Upper lobe of right lung (tissue), 1 donor: Measurements from ENCODE around the gene OAS1. TPM values are rescaled to one million over a fixed set of nuclear protein-coding genes. Genes with fewer than 3 reads are reported as not detected.
A peak's percentile ranks its signal among the peaks of the same experiment; 100 is the strongest.

Source experiments
- ATAC-seq: fragments of 200-7000 bp; cut with Tn5 transposase; one replicate; pipeline ENCODE4 v1.9.1; 2020; ENCODE audit warnings: mild to moderate bottlenecking, moderate library complexity
- DNase-seq: peaks from one replicate; pipeline ENCODE4 v3.0.0-alpha.2; 2020
- H3K27ac ChIP-seq: fragments of 200-600 bp; one replicate; pipeline ENCODE4 v1.8.0; 2022
- H3K27me3 ChIP-seq: fragments of 200-600 bp; one replicate; pipeline ENCODE4 v1.8.0; 2022; ENCODE audit warnings: mild to moderate bottlenecking
- H3K36me3 ChIP-seq: fragments of 200-600 bp; one replicate; pipeline ENCODE4 v1.8.0; 2022
- H3K4me1 ChIP-seq: fragments of 200-600 bp; one replicate; pipeline ENCODE4 v1.8.0; 2022
- H3K4me3 ChIP-seq: fragments of 200-600 bp; one replicate; pipeline ENCODE4 v1.8.0; 2022; ENCODE audit warnings: mild to moderate bottlenecking
- H3K9me3 ChIP-seq: fragments of 200-600 bp; one replicate; pipeline ENCODE4 v1.8.0; 2022
- CTCF ChIP-seq: fragments of 200-600 bp; IDR thresholded peaks from one replicate; pipeline ENCODE4 v1.8.0; 2022; ENCODE audit warnings: antibody characterized with exemption
- intact Hi-C: fragments of 100-400 bp; cut with DNase I; formaldehyde crosslinking; loops from one replicate; pipeline ENCODE4 v1.11.0; 2022
- total RNA-seq: library from RNA; stranded (reverse); fragmentation: NEBNext Ultra II Directional; extraction: Animal tissue kit (Norgen Biotek cat#: 25700); gene quantifications from one replicate; pipeline ENCODE4 v1.2.1, GENCODE V29; 2021
- donor health status: DM: no; HTN: yes; CAD: no; lungs with severe emphysema.

OAS1 gene
- total RNA-seq, 1 donor from 2014 or later: 60.0 TPM

GRCh38 chr12:112887550-112887949 is 19.2 kb upstream of the OAS1 start:
- intact Hi-C loops: no loop called here
- Histone ChIP-seq H3K4me3 (no peak overlapping the region), H3K36me3 (no peaks in the 10 kb centered on the region), H3K27ac (no peak overlapping the region), H3K9me3 (no peaks in the 10 kb centered on the region), H3K27me3 (peaks cover 4% of the 10 kb centered on the region), H3K4me1 (no peaks in the 10 kb centered on the region)
- no peak for TF ChIP-seq CTCF
- ATAC-seq (peak; percentile 80), DNase-seq (no peak)

GRCh38 chr12:112891093-112892024 is 15.4 kb upstream of the OAS1 start:
- H3K4me3 ChIP-seq: no peak overlapping the region
- ATAC-seq (no peak), DNase-seq (no peak)
- H3K36me3 ChIP-seq: no peaks in the 10 kb centered on the region
- no peak for TF ChIP-seq CTCF
- H3K27me3 ChIP-seq: no peaks in the 10 kb centered on the region
- H3K4me1 ChIP-seq: no peaks in the 10 kb centered on the region
- intact Hi-C loops: no loop called here
- H3K9me3 ChIP-seq: no peaks in the 10 kb centered on the region
- H3K27ac ChIP-seq: no peak overlapping the region

GRCh38 chr12:112892856-112893255 is 13.9 kb upstream of the OAS1 start:
- no peaks in the 10 kb centered on the region for H3K4me1 ChIP-seq
- H3K36me3 ChIP-seq: no peaks in the 10 kb centered on the region
- DNase-seq (no peak), ATAC-seq (peak; percentile 35)
- no peaks in the 10 kb centered on the region for H3K9me3 ChIP-seq
- no peak overlapping the region for H3K4me3 ChIP-seq
- no peaks in the 10 kb centered on the region for H3K27me3 ChIP-seq
- H3K27ac ChIP-seq: no peak overlapping the region
- intact Hi-C loops: no loop called here
- TF ChIP-seq CTCF: no peak

GRCh38 chr12:112894128-112894527 is 12.6 kb upstream of the OAS1 start:
- no peaks in the 10 kb centered on the region for H3K27me3 ChIP-seq
- DNase-seq (no peak), ATAC-seq (no peak)
- H3K36me3 ChIP-seq: no peaks in the 10 kb centered on the region
- no peaks in the 10 kb centered on the region for H3K4me1 ChIP-seq
- no peak overlapping the region for H3K27ac ChIP-seq
- H3K4me3 ChIP-seq: no peak overlapping the region
- H3K9me3 ChIP-seq: no peaks in the 10 kb centered on the region
- intact Hi-C loops: no loop called here
- no peak for TF ChIP-seq CTCF

GRCh38 chr12:112898380-112898779 is 8.4 kb upstream of the OAS1 start:
- DNase-seq (no peak), ATAC-seq (no peak)
- Histone ChIP-seq H3K4me1 (no peaks in the 10 kb centered on the region), H3K36me3 (no peaks in the 10 kb centered on the region), H3K27ac (no peak overlapping the region), H3K27me3 (no peaks in the 10 kb centered on the region), H3K9me3 (no peaks in the 10 kb centered on the region), H3K4me3 (no peak overlapping the region)
- TF ChIP-seq CTCF: no peak
- intact Hi-C loops: no loop called here
